GM21390 (cell line): ENCODE data around the gene CMTM8.

Experiments used
- ATAC-seq: cut with Tn5 transposase; IDR thresholded peaks from one replicate; pipeline ENCODE4 v1.9.1; 2021; ENCODE audit not compliant: unreplicated experiment

The CMTM8 gene

DNA sequence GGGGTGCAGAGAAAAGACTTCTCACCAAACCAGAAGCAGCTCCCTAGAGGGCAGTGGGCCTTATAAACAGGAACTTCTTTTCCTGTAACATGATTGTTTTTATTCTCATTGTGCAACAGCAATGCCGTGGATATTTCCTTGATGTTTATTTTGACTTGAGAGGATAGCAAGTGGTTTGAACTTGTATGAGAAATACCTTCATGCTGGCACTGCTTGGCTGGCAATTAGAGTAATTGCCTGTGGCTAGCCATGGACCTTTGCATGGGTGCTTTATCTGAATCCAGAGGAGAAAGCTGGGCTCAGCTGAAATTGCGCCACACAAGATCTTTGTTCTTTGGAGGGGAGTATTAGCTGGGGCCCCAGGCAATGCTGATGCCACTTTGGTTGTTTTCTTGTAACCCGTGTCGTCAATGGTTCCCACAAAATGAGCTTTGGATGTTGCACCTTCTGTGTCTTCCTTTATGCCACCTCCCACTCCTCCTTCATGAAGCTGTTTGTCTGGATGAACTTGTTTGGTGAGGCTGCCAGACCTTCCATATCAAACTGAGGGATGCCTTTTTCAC lies 37.9 kb downstream of the CMTM8 start:
- ATAC-seq = no peak

GRCh38 chr3:32278714-32279113 lies 40.2 kb downstream of the CMTM8 start:
- no peak for ATAC-seq

GRCh38 chr3:32280262-32280910 lies 41.9 kb downstream of the CMTM8 start:
- no peak for ATAC-seq

DNA sequence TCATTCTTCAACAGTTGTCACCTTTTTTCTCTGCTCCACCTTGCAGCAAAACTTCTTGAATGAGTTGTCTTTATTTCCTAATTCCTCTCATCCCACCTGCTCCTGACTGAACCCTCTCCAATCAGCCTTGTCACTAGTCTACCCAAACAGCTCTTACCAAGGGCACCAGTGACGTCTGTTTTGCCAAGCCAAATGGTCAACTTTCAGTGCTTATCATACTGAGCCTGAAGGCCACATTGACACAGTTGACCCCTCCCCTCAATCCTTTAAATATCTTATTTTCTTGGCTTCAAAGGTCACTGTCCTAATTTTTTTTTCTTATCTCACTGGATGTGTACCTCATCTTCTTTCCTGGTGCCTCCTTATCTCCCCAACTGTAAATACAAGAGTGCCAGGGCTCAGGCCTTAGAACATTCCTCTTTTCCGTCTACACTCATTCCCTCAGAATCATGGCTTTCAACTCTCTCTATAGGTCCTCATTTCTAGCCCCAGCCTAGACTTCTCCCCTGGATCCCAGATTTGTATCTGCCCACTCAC lies 43.2 kb downstream of the CMTM8 start:
- no peak for ATAC-seq

DNA sequence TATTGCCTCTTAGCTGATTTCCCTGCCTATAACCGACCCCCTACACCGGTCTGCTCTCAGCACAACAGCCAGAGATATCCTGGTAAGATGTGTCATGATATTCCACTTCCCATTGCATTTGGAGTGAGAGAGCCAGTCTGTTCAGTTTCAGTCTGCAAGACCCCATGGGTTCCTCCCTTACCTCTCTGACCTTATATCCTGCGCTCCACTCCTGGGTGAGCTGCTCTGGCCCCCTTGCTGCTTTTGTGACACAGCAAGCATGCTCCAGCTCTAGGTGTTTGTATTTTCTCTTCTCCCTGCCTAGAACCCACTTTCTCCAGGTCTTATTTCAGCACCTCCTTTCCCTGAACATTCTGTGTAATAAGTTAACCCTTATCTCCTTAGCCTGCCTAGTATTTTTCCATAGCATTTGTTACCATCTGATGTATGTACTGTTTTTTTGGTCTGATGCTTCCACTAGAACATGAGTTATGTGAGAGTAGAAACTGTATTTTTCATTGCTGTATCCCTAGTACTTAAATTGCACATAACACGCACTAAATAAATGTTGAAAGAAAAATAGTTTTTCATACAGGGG lies 44.2 kb downstream of the CMTM8 start:
- no peak for ATAC-seq

GRCh38 chr3:32283304-32283703 lies 44.8 kb downstream of the CMTM8 start:
- ATAC-seq = no peak

DNA sequence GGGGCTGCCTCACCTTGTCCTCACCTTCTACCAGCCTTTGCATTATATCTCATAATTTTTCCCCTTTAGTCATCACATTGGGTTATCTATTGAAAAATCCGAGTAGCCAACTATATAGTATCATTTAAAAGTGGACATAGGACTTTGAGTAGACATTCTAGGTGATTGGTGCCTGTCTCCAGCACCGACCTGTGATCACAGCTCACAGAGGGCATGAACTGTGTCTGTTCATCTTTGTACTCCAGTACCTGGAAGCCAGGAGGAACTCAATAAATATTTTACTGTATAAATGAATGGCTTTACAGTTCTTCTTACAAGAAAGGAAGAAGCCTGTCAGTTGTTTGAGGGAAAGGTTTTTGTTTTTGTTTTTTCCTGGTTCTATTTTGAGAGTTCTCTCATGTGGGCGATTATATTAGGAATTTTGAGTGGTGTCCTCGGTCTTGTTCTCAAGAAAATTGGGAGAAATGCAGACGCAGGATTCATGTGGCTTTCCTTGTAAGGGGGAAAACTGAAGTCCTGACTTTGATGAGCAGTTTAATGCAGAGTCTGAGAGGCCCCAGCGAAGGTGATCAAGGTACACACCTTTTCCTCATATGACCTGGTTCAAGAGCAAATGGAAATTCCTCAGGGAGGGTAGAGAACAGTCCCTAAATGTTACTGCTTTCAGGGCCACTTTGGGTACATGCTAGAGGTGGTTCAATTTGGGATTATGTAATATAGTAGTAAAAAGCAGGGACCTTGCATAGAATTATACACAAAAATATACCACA lies 46.1 kb downstream of the CMTM8 start:
- no peak for ATAC-seq

- ATAC-seq = no peak
These were observed 47.4 kb downstream of the CMTM8 start for GRCh38 chr3:32285891-32286290.

- ATAC-seq = no peak
These were observed 50.3 kb downstream of the CMTM8 start for GRCh38 chr3:32288819-32289218.

GRCh38 chr3:32290619-32291018 lies 52.1 kb downstream of the CMTM8 start:
- no peak for ATAC-seq

DNA sequence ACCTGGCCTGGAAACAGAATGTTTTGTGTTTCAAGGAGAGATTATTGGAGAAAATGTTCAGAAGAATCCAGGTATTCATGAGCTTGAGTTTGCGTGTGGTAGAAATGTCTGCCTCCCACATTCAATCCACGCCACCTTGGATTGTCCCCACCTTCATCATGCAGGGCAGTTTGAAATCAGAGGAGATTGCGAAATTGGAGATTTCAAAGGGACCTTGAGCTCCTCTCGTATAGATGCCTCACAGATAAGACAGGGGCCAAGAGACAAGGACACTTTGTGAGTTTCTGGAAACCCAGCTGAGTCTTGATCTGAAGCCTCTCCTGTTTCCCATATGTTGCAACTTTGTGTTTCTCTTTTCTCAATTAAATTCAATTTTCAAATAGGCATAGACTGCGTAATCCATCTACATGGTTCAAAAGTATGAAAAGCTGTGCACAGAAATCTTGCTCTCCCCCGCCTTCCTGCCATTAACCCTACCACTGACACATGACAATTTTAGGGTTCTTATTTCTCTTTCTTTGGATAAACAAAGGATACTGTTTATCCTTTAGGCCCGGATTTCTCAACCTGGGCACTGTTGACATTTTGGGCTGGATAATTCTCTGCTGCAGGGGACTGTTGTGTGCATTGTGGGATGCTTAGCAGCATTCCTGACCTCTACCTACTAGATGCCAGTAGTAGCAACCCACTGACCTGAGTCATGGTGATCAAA lies 53.8 kb downstream of the CMTM8 start:
- no peak for ATAC-seq

GRCh38 chr3:32293903-32294302 lies 55.4 kb downstream of the CMTM8 start:
- ATAC-seq = no peak

DNA sequence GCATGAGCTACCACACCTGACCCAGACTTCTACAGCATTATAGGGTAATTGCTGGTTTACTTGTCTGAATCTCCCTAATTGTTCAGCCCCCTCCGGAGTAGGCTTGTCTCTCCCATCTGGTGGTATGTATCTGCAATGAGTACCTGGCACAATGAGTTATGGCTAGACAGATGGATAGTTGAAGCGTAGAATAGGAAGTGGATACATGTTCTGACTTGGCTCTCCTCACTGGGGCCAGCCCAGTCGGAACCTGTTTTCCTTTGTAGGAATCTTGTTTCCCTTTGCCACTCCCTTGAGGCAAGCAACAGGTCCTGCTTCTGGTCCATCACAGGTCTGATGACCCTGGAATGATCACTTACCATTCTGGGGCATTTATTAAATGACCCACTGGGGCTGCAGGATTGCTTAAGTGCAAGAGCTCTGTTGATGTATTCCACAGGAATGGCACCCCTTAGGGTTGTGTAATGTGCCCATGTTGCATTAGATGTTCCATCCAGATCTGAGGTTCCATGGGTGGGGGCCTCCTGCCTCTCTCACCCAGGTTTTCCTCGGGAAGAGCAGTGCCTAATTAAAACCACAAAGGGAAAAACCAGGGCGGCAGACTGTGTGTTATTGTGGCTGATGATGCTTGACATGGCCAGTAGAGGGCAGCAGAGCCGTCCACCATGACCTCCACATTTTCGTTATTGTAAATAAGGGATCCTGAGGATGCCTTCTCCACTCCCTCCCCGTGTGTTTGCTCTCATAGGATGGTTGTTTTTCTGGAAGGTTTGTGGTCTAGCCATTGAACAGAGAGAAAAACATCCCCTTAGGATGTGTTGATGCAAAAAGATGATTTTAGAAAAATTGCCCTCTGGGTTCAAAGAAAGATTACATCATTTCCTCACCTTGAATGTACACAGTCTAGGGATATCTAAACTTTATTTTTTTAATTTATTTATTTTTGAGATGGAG lies 58.0 kb downstream of the CMTM8 start:
- ATAC-seq = peak; percentile 75

DNA sequence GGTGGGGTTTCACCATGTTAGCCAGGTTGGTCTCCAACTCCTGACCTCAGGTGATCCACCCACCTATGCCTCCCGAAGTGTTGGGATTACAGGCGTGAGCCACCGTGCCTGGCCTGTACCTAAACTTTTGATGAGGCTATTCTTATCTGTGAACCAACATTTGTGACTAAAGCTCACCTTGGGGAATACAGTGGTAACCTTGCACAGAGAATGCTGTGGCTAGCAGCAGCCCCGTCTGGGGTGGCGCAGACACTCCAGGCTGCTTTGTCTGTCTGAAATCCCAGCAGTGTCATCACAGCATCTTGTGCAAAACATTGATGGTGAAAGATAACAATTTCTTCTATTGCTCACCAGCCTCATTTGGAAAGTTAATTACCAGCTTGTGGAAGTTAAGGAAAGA lies 58.9 kb downstream of the CMTM8 start:
- no peak for ATAC-seq

DNA sequence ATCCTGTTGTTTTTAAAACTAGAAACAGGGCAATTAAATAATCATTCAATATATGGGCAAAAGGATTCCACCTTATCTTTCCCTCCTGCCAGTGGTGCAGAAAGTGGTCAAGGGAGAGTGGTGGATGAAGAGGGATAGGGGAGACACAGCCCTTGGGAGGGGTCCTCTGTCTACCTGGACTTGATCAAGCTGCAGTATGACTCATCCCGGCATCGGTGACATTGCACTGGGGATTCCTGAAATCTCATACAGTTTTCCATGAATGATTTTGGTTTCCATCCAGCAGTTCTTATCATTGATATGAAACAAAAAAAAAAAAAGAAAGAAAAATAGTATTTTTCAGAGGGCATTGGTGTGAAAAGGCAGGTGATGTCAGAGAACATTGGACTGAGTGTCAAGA lies 62.9 kb downstream of the CMTM8 start:
- ATAC-seq = no peak

DNA sequence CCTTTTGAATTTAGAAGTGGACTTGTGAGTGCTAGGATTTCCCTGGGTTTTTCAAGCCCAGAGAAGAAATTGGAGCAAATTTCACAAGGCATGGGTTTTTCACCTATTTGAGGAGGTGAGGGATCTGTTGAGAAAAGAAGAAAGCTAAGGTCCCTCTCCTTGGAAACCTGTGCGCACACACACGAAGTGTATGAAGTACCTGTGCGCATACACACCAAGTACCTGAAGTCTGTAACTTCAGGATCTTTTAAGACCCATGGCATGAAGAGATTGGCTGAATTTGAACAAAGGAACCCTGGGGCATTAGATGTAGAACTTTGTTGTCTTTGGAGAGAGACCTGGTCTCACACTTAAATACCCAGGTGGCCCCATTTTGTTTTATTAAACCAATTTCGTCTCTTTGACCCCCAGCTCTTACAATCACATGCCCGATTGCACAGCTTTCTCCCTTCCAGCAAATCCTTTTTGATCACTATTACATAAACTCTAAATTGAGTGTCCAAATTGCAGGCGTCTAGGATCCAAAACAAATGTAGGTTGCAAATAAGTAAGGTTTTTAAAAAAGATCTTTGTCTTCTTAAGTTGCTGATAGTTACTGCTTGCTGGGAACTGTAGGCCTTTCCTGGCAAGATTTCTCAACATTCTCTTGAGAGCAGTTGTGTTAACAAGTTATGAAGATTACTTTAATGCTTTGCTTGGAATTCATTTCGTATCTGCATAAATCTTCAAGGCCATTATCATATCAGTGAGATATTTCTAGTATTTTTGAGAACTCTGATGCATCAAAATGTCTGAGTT lies 64.3 kb downstream of the CMTM8 start:
- no peak for ATAC-seq

DNA sequence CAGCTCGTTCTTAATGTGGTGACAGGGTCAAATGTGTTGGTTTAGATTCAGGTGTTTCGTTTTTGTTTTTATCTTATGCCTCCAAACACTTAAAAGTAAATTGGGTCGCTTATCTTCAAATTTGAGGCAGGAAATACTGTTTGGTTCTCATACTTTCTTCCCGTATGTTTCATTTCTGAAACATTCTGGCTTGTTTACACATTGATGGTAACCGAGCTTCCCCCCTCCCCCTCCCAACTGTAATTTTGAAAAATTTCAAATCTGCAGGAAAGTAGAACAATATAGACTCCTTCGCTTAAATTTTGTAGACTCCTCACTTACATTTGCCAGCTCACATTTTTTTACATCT lies 64.9 kb downstream of the CMTM8 start:
- ATAC-seq = no peak

- ATAC-seq = no peak
These were observed 65.7 kb downstream of the CMTM8 start for GRCh38 chr3:32303977-32304881.
